ENCODE data around the gene GPD1L.

DNA sequence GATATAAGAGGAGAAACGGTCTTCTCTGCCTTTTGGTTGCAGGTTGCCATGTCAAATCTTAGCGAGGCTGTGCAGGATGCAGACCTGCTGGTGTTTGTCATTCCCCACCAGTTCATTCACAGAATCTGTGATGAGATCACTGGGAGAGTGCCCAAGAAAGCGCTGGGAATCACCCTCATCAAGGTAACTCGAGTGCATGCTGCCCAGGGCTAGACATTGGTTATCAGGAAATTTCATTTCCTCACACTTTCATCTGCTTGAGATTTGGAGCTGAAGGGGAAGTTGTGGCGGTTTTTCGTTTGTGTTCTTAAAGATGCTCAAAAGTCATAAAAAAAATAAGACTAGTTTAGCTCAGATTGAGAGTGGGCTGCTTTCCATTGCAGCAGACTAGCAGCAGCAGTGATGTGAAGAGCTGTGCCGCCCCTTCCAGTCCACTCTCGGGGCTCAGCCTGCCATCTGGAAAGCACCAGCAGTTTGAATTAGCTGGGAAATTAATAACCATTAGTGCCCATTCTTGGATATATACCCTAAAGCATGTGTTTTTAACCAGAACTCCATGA, 32.2 kb downstream of the GPD1L start:
- TF ChIP-seq, protein P1, sequence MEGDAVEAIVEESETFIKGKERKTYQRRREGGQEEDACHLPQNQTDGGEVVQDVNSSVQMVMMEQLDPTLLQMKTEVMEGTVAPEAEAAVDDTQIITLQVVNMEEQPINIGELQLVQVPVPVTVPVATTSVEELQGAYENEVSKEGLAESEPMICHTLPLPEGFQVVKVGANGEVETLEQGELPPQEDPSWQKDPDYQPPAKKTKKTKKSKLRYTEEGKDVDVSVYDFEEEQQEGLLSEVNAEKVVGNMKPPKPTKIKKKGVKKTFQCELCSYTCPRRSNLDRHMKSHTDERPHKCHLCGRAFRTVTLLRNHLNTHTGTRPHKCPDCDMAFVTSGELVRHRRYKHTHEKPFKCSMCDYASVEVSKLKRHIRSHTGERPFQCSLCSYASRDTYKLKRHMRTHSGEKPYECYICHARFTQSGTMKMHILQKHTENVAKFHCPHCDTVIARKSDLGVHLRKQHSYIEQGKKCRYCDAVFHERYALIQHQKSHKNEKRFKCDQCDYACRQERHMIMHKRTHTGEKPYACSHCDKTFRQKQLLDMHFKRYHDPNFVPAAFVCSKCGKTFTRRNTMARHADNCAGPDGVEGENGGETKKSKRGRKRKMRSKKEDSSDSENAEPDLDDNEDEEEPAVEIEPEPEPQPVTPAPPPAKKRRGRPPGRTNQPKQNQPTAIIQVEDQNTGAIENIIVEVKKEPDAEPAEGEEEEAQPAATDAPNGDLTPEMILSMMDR (conservative IDR thresholded peaks at IDR 0.05; ENCODE audit: low read length) = no peak
- no peak for TF ChIP-seq EZH2phosphoT487 (IDR thresholded peaks at IDR 0.05; ENCODE audit: borderline replicate concordance)
